HG03565 (cell line): ENCODE data around the gene SCUBE3.

Source experiments
- ATAC-seq: cut with Tn5 transposase; IDR thresholded peaks from one replicate; pipeline ENCODE4 v1.9.1; 2021; ENCODE audit warnings: mild to moderate bottlenecking, moderate library complexity; ENCODE audit not compliant: unreplicated experiment

Gene SCUBE3

GRCh38 chr6:35237476-35237875 is 23.7 kb downstream of the SCUBE3 start:
- no peak for ATAC-seq

- no peak for ATAC-seq
Measured at GRCh38 chr6:35238843-35239289, 25.1 kb downstream of the SCUBE3 start.

DNA sequence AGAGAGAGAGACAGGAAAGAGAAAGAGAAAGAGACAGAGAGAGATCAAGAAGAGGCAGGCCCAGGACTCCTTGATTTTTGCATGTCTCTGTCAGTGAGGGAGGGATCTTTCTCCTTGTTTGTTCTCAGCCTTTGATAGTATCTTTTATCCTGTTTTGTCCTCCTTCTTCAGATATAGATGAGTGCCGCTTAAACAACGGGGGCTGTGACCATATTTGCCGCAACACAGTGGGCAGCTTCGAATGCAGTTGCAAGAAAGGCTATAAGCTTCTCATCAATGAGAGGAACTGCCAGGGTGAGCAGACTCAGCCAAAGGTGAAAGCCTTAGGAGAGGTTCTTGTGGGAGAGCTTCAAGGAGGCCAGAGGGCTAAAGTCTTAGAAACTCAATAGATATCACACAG is 25.8 kb downstream of the SCUBE3 start:
- ATAC-seq: no peak

GRCh38 chr6:35240838-35241801 is 27.4 kb downstream of the SCUBE3 start:
- no peak for ATAC-seq

GRCh38 chr6:35242486-35242885 is 28.7 kb downstream of the SCUBE3 start:
- ATAC-seq: no peak

- no peak for ATAC-seq
Measured at GRCh38 chr6:35242906-35243305, 29.1 kb downstream of the SCUBE3 start.

DNA sequence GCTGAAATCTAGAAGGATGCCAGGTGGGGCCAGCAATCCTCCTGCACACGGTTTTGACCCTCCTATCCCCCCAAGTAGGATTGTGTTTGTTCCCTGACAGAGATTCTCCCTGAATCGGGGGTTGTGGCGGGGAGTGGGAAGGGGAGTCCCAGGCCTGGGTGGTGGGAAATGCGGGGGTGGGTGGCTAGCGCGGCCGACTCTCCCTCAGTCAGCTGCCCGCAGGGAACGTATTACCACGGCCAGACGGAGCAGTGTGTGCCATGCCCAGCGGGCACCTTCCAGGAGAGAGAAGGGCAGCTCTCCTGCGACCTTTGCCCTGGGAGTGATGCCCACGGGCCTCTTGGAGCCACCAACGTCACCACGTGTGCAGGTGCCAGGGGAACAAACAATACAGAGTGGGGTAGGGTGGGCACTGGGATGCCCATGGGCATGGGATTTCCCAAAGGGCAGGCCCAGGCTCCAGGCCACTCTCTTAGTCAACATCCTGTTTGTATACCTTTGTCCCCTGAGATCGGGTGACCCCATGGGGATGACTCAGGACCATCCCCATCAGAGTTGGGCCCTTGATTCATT is 29.7 kb downstream of the SCUBE3 start:
- ATAC-seq: no peak

- no peak for ATAC-seq
Measured at GRCh38 chr6:35244551-35244950, 30.8 kb downstream of the SCUBE3 start.

DNA sequence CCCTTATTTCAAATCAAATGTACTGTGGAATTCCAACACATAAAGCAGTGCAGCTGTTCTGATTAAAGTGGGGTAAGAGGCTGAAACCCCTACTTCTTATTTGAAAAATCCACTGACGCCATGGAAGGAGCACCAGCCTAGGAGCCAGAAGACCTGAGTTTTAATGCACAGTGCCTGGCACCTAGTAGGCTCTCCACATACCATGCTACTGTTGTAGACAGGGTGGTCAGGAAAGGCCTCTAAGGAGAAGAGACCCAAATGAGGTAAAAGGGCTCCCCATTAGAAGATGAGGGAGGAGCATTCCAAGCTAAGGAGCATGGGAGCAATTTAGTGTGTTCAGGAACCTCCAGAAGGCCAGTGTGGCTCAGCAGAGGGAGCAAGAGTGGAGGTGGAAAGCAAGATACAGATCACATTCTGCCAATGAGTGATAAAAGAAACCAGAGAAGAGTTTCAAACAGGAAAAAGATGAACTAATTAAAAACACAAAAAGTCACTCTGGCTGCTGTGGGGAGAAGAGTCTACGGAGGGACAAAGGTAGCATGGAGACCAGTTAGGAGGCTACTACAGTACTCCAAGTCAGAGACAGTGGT is 34.0 kb downstream of the SCUBE3 start:
- ATAC-seq: no peak

- ATAC-seq: no peak
Measured at GRCh38 chr6:35248300-35248699, 34.5 kb downstream of the SCUBE3 start.

- no peak for ATAC-seq
Measured at GRCh38 chr6:35248965-35249364, 35.2 kb downstream of the SCUBE3 start.

- no peak for ATAC-seq
Measured at GRCh38 chr6:35251949-35252348, 38.2 kb downstream of the SCUBE3 start.

- no peak for ATAC-seq
Measured at GRCh38 chr6:35253249-35253648, 39.5 kb downstream of the SCUBE3 start.

GRCh38 chr6:35258336-35258735 is 44.6 kb downstream of the SCUBE3 start:
- no peak for ATAC-seq

GRCh38 chr6:35258858-35259193 is 45.1 kb downstream of the SCUBE3 start:
- ATAC-seq: no peak

DNA sequence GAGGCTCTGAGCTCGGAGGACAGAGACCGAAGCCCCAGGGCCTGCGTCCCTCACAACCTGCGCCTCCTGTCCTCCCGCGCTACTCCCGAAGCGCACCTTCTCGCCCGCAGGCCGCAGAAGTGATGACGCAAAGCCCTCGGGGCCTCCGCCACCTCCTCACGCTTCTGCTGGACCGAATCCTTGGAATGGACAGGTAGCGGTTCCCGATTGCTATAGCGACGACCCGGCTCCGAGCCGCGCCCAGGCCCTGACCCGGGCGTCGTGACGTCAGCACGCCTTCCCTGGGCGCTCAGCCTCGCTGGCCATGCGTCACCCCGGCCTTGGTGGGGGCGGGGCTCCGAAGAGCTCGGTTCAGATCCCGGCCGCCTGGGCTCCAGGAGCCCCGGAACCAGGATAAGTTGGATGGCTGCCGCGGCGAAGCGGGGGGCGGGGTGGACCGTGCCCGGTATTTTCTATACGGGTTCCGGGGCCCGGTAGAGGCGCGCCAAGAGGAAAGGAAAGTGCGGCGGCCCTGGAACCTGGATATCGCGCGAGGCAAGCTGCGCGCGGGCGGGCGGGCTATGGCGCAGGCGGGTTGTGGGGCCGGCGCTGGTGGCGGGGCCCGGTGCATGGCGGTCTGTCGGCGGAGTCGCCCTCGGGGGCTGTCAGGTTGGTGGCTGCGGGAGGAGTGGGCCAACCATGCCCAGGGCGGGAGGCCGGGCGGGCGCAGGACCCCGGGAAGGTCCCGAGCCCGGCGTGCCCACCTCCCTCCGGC is 45.6 kb downstream of the SCUBE3 start, which contains the start of gene ZNF76:
Gene ZNF76 (plus strand): TSS at position 542 of the 754 bp plus-strand sequence. CDS start 21,417 bp downstream, outside the sequence.
- peak; percentile 71 for ATAC-seq

- peak; percentile 25 for ATAC-seq
Measured at GRCh38 chr6:35259948-35260590, 46.3 kb downstream of the SCUBE3 start.

GRCh38 chr6:35260591-35261570 is 47.1 kb downstream of the SCUBE3 start:
- ATAC-seq: no peak

- no peak for ATAC-seq
Measured at GRCh38 chr6:35262596-35262995, 48.8 kb downstream of the SCUBE3 start.
